Fibroblast of mammary gland (primary cell): ENCODE data around the gene LENEP.
A peak's percentile ranks its signal among the peaks of the same experiment; 100 is the strongest.
"Not testable (repeated sequence)": the region's sequence is repeated elsewhere in the genome, so short reads cannot be mapped to it uniquely, and the experiment has no call there.

Experiments used
- DNase-seq: peaks from one replicate; pipeline ENCODE4 v3.0.0-alpha.2; 2010; ENCODE audit warnings: low read depth
- H3K4me3 ChIP-seq: 2 replicates; pipeline ENCODE4 v1.5.1; 2011; ENCODE audit warnings: low read depth, mild to moderate bottlenecking, low read length, moderate library complexity; ENCODE audit not compliant: control insufficient read depth
- TF ChIP-seq, protein P1 (sequence below): conservative IDR thresholded peaks from 2 replicates; pipeline ENCODE4 v1.5.1; 2011; ENCODE audit warnings: low read depth, low read length, inconsistent platforms; ENCODE audit not compliant: control insufficient read depth, insufficient read depth

Gene LENEP

DNA sequence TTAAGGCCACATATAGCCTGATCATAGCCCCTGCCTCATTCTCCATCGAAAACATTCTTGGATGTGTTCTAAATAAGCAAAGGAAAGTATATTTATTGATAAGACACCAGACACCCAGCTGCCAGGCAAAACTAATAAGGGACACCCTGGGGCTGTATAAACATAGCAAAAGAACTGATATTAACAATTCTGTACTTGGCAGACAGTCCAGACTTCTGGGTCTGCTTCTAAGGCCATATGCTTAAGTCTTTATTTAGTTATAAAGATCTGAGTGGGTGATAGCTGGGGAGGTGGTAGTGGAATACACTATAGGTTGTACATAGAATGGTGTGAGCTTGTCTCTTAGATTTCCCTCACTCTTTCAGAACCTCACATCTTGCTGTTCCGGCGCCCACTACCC is 15.0 kb upstream of the LENEP start:
- H3K4me3 ChIP-seq: no peak overlapping the region
- TF ChIP-seq, protein P1, sequence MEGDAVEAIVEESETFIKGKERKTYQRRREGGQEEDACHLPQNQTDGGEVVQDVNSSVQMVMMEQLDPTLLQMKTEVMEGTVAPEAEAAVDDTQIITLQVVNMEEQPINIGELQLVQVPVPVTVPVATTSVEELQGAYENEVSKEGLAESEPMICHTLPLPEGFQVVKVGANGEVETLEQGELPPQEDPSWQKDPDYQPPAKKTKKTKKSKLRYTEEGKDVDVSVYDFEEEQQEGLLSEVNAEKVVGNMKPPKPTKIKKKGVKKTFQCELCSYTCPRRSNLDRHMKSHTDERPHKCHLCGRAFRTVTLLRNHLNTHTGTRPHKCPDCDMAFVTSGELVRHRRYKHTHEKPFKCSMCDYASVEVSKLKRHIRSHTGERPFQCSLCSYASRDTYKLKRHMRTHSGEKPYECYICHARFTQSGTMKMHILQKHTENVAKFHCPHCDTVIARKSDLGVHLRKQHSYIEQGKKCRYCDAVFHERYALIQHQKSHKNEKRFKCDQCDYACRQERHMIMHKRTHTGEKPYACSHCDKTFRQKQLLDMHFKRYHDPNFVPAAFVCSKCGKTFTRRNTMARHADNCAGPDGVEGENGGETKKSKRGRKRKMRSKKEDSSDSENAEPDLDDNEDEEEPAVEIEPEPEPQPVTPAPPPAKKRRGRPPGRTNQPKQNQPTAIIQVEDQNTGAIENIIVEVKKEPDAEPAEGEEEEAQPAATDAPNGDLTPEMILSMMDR: no peak
- no peak for DNase-seq

DNA sequence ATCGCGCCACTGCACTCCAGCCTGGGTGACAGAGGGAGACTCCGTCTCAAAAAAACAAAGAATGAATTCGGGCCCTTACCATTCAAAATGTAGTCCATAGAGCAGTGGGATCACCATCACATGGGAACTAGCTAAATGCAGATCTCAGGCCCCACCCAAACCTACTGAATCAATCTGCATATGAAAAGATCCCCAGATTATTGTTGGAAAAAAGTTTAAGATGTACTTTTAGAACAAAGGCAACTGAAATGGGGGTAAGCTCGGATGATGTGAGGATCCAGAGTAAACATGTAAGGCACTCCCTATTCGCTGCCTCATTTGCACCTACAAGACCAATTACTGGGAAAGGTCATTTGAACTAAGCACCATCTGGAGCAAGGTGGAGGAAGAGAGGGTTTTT is 11.0 kb upstream of the LENEP start:
- H3K4me3 ChIP-seq: peak overlapping the region; percentile 99
- TF ChIP-seq, protein P1: no peak
- DNase-seq: no peak

DNA sequence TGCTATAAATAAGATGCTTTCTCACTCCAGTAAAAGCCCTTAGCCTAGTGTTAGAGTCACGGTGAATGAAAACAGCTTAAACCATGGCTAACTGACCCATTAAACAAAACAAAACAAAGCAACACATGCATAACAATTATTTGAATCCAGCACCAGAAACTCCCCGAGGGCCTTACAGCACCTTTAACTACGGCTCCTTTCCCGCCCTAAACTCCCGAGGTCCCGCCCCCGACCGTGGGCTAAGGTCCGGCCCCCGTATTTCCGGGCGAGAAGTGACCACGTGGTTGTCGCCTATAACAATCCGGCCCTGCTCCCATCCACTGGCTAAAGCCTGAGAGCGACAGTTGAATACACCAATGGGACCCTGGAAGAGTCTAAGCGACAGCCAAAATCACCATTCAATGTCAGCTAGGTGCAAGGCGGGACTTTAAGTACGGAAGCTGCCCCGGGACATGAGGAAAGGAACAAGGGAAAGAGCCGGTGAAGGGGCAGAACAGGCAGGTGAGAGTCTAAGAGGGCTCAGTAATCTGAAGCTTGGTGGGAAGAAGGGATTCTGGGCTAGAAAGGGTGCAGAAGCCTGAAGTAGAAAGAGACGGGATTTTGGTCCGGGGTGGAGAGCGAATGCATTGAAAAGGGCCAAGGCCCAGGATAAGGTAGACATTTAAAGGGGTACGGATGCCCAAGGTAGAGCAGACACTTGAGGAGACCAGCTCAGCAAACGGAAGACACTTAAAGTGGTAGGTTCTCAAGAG is 10.3 kb upstream of the LENEP start, which contains the start of gene FLAD1:
FLAD1 (plus strand) TSS at position 448 of the 752 bp plus-strand sequence. CDS start 351 bp downstream, outside the sequence.
- TF ChIP-seq, protein P1: no peak
- DNase-seq: peak; percentile 100
- H3K4me3 ChIP-seq: peak within 1 kb of the TSS; percentile 99

DNA sequence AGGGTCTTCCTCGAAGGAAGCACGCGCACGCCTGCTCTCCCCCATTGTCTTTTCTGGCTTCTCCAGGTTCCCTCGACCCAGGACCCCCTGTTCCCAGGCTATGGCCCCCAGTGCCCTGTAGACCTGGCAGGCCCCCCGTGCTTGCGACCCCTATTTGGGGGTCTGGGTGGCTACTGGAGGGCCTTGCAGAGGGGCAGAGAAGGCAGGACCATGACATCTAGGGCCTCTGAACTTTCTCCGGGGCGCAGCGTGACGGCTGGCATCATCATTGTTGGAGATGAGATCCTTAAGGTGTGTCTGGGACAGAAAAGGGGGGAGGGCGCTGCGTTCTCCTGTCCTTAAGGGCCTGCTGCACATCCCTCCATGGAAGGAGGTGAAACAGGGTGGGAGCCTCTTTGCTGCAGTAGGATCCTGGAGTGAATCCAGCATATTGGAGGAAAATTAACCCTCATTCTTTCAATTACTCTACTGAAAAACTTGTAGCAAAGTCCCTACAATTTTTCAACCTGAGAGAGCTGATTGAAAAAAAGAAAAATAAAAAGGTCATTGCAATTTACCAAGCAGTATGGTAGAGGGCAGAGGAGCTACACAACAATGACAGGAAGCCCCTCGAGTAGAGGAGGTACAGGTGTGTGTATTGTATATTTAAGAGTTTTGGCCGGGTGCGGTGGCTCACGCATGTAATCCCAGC is 9.5 kb upstream of the LENEP start:
- TF ChIP-seq, protein P1: no peak
- no peak for DNase-seq
- peak overlapping the region; percentile 99 for H3K4me3 ChIP-seq

DNA sequence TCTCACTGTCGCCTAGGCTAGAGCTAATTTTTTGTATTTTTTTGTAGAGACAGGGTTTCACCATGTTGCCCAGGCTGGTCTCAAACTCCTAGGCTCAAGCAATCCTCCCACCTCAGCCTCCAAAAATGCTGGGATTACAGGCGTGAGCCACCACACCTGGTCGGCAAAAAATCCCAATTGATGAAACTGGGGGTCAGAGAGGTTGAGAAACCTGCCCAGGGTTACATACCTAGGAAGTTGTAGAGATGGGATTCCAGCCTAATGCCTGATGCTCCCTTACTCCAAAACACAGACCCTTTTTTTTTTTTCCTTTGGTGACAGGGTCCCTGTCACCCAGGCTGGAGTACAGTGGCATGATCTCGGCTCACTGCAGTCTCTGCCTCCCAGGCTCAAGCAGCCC is 6.7 kb upstream of the LENEP start:
- not testable (repeated sequence) for H3K4me3 ChIP-seq, DNase-seq

DNA sequence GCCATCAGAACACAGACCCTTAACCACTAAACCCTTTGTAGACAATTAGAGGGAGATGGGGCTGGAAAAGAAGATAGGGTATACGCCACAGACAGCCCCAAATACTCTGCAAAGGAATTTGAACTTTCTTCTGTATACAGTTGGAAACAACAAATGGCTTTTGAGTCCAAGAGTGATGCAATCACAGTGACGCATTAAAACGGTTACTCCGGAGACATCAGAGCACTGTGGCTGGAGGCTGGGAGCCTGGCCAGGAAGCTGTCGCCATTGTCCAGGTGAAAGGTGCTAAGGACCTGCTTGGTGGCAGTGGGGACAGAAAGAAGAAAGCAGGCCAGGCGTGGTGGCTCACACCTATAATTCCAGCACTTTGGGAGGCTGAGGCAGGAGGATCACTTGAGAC is 6.1 kb upstream of the LENEP start:
- no peak overlapping the region for H3K4me3 ChIP-seq
- DNase-seq: peak; percentile 73
- TF ChIP-seq, protein P1: no peak
